Mucosa of descending colon (tissue), 3 donors: ENCODE results near the gene FGR. TPM values are rescaled to one million over a fixed set of nuclear protein-coding genes. Genes with fewer than 3 reads are reported as not detected.
A peak's percentile ranks its signal among the peaks of the same experiment; 100 is the strongest.

Source experiments
- ATAC-seq: fragments of 200-7000 bp; cut with Tn5 transposase; one replicate; pipeline ENCODE4 v1.9.1; 2020; ENCODE audit warnings: mild to moderate bottlenecking, moderate library complexity
- DNase-seq, 3 donors: peaks; one replicate each; pipeline ENCODE4 v3.0.0-alpha.2; 2020
- H3K36me3 ChIP-seq: fragments of 200-600 bp; one replicate; pipeline ENCODE4 v1.8.0; 2021; ENCODE audit warnings: low read depth, mild to moderate bottlenecking
- H3K4me1 ChIP-seq: fragments of 200-600 bp; one replicate; pipeline ENCODE4 v1.8.0; 2021; ENCODE audit warnings: low read depth, mild to moderate bottlenecking
- H3K4me3 ChIP-seq: fragments of 200-600 bp; one replicate; pipeline ENCODE4 v1.8.0; 2021; ENCODE audit warnings: mild to moderate bottlenecking
- H3K9me3 ChIP-seq: fragments of 200-600 bp; one replicate; pipeline ENCODE4 v1.8.0; 2021; ENCODE audit warnings: mild to moderate bottlenecking
- CTCF ChIP-seq: fragments of 200-600 bp; IDR thresholded peaks from one replicate; pipeline ENCODE4 v1.8.0; 2022; ENCODE audit warnings: antibody characterized with exemption, mild to moderate bottlenecking
- intact Hi-C, 2 donors: fragments of 100-400 bp; cut with DNase I in 1 of 2; cut with micrococcal nuclease in 1 of 2; formaldehyde crosslinking; loops; one replicate each; pipeline versions ENCODE4 v1.11.0 to v1.11.1; 2022; cut with DNase I, micrococcal nuclease
- total RNA-seq, 3 donors: library from RNA; stranded (reverse); fragmentation: NEBNext Ultra II Directional in 2 of 3; extraction: Animal tissue kit (Norgen Biotek cat#: 25700) in 2 of 3; gene quantifications; one replicate each; pipeline versions ENCODE4 v1.2.1 to v1.2.4, GENCODE V29; 2021 to 2023
- donor health status: DM: no; HTN: no; CAD: no; lungs with moderate emphysema.
- donor health status: DM: no; HTN: no; CAD: no.
- donor health status: DM: no; HTN: yes; CAD: no.

Gene FGR
- total RNA-seq, 3 donors from 2014 or later: 2.3 to 5.7 (median 5.3) TPM

- DNase-seq (no peak), ATAC-seq (peak; percentile 3)
- TF ChIP-seq CTCF: no peak
- Histone ChIP-seq H3K4me1 (peaks cover 43% of the 10 kb centered on the region), H3K9me3 (no peaks in the 10 kb centered on the region), H3K36me3 (no peaks in the 10 kb centered on the region), H3K4me3 (no peak overlapping the region)
- intact Hi-C loops: no loop called here
Measured at GRCh38 chr1:27574001-27574781, 60.8 kb downstream of the FGR start.

GRCh38 chr1:27572679-27573426 is 62.1 kb downstream of the FGR start:
- TF ChIP-seq CTCF: no peak
- intact Hi-C loops: no loop called here
- H3K9me3 ChIP-seq: no peaks in the 10 kb centered on the region
- ATAC-seq (no peak), DNase-seq (no peak)
- H3K36me3 ChIP-seq: no peaks in the 10 kb centered on the region
- H3K4me1 ChIP-seq: peaks cover 49% of the 10 kb centered on the region
- no peak overlapping the region for H3K4me3 ChIP-seq

GRCh38 chr1:27572019-27572678 is 62.8 kb downstream of the FGR start:
- H3K4me3 ChIP-seq: no peak overlapping the region
- no peak for ATAC-seq
- TF ChIP-seq CTCF: no peak
- peaks cover 56% of the 10 kb centered on the region for H3K4me1 ChIP-seq
- DNase-seq: no peak
- no peaks in the 10 kb centered on the region for H3K9me3 ChIP-seq
- no peaks in the 10 kb centered on the region for H3K36me3 ChIP-seq
- intact Hi-C loops: no loop called here

- intact Hi-C loops: no loop called here
- no peak overlapping the region for H3K4me3 ChIP-seq
Measured at GRCh38 chr1:27571439-27572018, 63.5 kb downstream of the FGR start.

More at GRCh38 chr1:27571439-27572018, 63.5 kb downstream of the FGR start:
- ATAC-seq (no peak), DNase-seq (no peak)
- TF ChIP-seq CTCF: no peak
- Histone ChIP-seq H3K4me1 (peaks cover 59% of the 10 kb centered on the region), H3K9me3 (no peaks in the 10 kb centered on the region), H3K36me3 (no peaks in the 10 kb centered on the region)
